GM18517 (cell line): Measurements from ENCODE around the gene HSPBP1.
A peak's percentile ranks its signal among the peaks of the same experiment; 100 is the strongest.

ENCODE experiments used
- ATAC-seq: cut with Tn5 transposase; IDR thresholded peaks from one replicate; pipeline ENCODE4 v1.9.1; 2021; ENCODE audit warnings: mild to moderate bottlenecking, moderate library complexity; ENCODE audit not compliant: unreplicated experiment

The HSPBP1 gene

DNA sequence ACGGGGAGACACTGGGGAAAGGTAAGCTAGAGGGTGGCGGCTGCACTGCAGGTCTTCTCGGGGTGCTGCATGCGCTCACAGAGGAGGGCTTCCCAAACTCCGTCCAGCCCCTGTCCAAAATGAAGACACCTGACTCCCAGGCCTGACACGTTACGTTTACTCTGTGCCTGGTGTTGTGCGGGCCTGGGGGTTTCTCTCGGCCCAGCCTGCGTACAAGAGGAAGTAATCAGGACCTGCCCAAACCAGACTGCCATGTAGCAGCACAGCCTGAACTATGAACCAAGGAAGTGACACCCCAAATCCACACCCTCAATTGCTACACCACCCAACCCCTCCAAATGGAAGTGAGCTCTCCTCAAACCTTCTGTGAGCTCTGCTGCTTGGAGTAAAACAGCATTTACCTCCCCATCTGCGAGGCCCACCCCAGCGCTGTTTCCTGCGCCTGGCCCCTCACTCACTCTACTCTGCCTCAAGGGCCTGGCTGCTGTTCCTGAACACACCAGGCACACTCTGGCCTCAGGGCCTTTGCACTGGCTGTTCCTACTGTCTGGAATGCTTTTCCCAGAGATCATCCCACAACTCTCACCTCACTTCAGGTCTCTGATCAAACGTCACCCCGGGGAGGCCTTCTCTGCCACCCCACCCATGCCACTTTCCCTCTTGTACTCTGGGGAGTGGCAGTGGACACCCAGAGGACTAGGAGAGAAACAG, 3.0 kb downstream of the HSPBP1 start:
- no peak for ATAC-seq

DNA sequence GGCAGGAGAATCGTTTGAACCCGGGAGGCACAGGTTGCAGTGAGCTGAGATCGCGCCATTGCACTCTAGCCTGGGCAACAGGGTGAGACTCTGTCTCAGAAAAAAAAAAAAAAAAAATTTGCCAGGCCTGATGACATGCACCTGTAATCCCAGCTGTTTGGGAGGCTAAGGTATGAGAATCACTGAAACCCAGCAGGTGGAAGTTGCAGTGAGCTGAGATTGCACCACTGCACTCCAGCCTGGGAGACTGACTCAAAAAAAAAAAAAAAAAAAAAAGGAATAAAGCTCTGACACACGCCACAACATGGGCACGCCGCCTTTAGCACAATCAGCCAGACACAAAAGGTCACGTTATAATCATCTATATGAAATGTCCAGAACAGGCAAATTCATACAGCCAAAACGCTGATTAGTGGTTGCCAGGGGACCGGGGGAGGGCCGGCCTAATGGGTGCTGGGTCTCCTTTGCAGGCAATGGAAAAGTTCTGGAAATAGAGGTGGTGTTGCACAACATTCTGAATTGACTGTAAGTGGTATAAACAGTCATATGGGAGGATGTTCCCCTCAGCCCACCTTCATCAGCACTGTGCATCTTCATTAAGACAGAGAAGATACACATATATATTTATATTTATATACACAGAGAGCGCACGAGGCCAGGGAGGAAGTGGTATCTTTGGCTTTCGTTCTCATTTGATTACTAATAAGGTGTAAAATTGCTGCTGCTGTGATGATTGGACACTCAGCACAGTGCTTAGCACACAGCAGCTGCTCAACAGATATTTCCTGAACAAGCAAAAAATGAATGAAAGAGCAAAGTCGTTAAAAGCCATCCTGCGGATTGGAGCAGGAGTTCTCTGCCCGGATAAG, 3.8 kb downstream of the HSPBP1 start:
- peak; percentile 71 for ATAC-seq

DNA sequence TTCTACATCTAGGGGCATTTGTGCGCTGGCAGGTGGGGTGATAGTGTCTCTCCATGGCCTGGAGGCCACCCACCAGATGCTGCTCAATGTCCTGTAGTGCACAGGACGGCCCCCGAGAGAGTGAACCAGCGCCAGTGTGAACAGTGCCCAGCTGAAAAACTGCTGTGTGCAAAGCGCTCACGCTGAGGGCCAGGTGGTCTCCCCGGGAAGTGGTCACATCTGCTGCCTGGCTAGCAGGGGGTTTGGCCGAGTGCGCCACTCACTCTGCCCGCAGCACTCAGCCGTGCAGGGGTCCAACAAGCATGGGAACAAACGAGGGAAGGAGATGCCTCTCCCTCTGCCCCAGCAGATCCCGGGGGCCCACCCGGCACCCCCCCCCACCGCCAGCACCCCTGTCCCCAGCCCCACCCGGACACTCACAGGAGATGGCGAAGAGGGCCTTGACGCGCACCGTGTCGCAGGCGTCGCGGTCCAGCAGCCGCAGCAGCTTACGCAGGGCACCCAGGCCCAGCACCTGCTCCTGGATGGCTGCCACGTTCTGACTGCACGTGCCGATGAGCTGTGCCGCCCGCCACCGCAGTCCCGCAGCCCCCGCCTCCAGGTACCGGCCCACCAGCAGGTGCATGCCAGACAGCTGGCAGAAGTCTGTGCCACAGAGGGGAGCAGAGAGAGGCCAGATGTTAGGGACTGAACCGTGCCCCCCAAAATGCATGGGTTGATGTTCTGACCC, 5.8 kb downstream of the HSPBP1 start:
- no peak for ATAC-seq

DNA sequence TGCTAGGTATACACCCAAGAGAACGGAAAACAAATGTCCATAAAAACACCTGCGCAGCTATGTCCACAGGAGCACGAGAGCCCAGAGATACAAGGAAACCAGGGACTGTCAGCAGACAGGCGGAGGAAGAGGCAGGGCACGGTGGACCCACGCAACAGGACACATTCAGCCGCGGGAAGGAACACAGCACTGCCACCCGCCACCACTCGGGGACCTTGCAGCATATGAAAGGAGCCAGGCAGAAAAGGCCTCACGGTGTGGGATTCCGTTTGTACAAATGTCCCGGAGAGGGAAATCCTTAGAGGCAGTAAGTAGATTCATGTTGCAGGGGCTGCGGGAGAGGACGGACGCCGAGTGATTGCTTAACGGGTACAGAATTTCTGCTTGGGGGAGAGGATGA, 7.8 kb downstream of the HSPBP1 start:
- ATAC-seq, result no peak

DNA sequence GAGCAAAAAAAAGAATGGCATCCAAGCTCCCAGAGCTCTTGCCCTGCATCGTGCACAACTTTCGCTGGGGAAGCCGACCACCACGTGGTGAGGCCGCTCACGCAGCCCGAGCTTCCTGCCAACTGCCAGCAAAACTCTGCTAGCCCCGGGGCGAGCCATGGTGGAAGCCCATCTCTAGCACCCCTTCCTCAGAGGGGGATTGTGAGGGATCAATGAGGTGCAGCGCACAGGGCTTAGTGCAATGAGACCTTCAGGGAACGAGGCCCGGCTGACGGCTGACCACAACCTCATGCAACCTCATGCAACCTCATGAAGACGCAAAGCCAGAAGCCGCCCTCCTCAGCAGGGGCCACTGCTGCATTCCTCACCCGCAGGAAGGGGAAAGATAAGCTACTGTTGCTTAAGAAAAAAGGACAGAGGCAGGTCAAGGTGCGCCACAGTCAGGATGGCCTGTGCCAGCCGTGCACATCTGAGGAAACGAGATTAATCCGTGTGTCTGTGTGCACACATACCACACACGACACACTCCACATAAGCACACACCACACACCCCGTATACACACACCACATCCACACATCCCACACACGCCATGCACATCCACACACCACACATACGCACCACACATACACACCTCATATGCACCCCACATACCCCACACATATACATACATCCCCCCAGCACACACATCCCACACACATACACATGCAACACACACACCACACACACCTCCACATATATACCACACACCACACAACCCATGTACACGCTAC, 9.6 kb downstream of the HSPBP1 start:
- no peak for ATAC-seq

DNA sequence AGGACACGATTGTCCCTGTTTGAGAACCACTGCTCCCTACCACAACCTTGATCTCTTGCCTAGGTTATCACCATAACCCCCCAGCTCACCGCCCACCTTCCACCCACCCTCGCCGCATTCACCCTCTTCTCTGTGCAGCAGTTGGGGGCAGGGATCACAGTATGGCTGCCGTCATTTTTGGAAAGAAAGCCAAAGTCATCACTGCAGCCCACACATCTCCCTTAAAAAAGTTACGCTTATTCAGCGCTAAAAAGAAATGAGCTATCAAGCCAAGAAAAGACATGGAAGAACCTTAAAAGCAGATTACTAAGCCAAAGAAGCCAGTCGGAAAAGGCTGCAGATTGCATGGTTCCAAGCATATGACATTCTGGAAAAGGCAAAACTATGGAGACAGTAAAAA, 10.6 kb downstream of the HSPBP1 start:
- ATAC-seq, result no peak

DNA sequence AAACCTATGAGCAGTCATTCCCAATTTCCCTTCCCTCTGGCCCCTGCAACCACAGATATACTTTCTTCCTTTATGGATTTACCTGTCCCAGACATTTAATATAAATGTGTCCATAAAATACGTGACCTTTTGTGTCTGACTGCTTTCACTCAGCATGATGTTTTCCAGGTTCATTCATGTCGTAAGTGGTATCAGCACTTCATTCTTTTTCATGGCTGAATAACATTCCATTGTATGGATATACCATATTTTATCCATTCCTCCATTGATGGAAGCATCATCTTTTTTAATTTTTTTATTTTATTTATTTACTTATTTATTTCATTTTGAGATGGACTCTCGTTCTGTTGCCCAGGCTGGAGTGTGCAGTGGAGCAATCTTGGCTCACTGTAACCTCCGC, 13.1 kb downstream of the HSPBP1 start:
- ATAC-seq, result no peak

DNA sequence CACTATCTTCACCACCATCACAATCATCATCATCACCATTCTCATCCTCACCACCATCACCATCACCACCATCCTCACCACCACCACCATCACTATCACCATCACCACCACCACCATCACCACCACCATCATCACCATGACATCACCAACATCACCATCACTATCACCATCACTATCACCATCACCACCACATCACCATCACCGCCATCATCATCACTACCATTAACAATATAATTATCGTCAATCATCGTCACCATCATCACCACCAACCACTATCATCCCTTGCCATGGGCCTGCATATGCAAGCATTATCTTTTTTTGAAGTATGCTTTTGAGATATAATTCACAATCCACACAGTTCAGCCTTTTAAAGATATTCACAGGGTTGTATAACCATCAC, 13.5 kb downstream of the HSPBP1 start:
- no peak for ATAC-seq

DNA sequence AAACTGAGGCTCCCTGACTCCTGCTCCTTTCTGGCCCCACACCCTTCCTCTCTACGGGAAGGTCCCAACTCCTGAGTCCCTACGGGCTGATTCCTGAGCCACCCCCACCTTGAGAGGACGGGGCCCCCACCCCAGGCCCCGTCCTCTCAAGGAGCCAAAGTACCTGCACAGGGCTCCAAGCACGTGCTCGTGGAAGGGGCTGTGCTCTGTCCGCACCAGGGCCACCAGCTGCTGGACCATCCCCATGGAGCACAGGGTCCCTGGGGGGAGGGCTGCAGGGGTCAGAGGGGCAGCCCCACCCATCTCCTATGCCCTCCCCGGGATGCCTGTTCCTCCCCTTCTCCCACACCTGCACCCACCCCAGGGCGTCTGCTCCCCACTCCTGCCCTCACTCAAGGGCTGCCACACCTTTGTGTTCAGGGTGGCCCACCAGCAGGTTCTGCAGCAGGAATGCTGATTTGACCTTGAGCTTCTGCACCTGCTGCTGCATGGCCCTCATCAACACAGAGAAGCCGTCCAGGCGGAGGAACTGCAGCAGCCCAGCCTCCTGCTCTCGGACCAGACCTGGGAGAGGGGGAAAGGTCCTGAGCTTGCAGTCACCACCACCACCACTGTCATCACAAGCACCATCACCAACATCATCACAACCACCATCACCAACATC, 14.1 kb downstream of the HSPBP1 start:
- no peak for ATAC-seq

DNA sequence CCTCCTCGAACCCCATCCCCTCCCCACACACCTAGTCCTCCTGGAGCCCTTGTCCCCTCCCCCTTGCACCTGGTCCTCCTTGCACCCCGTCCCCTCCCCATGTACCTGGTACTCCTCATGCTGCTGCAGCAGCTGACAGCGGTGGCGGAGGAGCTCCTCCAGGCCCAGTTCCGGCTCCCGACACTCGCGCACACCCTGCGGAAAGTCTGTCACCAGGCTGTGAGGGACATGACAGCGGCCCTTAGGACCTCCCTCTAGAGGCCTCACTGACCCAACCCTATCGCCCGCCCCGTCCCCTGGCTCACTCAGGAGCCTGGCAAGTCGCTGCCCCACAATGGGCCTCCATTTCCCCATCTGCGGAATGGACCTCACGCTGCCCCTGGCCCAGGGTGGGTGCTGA, 14.7 kb downstream of the HSPBP1 start:
- no peak for ATAC-seq

DNA sequence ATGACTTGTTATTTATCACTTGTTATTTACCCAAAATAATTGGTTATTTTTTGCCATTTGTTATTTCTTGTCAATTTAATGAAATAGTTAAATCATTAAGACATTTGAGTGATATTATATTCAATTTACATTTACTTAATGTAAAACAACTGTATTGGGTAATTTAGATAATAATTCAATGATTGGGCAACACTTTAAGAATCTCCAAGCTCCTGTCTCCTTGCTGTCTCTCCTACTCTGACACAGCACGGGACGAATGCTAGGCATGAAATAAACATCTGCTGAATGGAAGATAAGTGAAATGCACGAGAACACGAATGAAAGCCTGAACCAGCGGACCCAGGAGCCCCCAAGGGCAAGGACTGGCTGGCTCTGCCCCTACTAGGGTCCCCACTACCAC, 15.4 kb downstream of the HSPBP1 start:
- no peak for ATAC-seq

DNA sequence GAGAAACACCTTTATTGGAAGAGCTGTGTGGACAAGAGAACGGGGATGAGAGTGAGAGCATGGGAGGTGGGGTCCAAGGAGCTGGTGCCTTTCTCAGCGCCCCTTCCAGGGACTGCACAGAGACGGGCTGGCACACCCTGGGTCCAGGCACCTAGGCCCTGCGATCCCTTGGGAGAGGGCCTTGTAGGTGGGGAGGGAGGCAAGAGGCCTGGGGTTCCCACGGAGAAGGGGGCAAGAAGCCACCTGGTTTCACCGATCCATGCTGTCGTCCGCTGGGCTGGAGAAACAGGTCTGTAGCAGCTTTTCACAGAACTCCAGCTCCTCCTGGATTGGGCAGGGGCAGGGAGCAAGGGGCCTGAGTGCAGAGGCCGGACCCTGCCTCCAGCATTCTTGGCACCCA, 17.6 kb downstream of the HSPBP1 start:
- ATAC-seq, result no peak

DNA sequence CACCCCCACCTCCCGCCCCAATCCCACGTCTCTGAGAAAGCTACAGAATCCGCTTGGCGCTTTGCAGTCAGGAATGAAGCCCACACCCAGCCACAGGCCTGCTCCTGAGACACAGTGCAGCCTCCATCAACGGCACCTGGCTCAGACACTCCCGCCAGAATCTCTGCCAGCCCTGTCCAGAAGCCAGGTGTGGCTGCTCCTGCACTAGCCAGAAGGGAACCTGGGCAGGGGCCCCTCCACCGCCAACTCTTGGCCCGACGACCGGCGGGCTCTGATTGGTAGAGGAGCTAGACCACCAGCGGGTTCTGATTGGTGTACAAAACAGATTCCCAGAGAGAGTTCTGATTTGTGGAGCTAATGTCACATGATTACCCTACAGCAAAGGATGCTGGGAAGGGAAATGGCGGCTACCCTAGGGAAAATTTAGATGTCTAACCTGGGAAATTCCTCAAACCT, 18.2 kb downstream of the HSPBP1 start:
- no peak for ATAC-seq

DNA sequence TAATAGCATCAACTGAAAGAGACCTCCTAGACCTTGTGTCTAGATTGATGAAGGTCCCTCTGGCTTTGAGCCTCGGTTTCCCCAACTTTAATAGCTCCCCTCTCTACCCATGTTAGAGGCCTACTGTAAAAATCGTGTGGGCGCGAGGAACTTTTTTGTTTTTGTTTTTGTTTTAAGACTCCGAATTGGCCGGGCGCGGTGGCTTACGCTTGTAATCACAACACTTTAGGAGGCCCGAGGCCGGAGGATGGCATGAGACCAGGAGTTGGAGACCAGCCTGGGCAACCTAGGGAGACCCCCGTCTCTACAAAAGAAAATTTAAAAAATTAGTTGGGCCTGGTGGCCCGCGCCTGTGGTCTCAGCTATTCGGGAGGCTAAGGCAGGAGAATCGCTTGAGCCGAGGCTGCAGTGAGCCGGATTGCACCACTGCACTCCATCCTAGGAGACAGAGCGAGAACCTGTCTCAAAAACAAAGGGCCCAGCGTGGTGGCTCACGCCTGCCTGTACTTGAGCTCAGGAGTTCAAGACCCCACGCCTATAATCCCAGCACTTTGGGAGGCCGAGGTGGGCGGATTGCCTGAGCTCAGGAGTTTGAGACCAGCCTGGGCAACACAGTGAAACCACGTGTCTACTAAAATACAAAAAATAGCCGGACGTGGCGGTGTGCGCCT, 20.2 kb downstream of the HSPBP1 start:
- no peak for ATAC-seq

DNA sequence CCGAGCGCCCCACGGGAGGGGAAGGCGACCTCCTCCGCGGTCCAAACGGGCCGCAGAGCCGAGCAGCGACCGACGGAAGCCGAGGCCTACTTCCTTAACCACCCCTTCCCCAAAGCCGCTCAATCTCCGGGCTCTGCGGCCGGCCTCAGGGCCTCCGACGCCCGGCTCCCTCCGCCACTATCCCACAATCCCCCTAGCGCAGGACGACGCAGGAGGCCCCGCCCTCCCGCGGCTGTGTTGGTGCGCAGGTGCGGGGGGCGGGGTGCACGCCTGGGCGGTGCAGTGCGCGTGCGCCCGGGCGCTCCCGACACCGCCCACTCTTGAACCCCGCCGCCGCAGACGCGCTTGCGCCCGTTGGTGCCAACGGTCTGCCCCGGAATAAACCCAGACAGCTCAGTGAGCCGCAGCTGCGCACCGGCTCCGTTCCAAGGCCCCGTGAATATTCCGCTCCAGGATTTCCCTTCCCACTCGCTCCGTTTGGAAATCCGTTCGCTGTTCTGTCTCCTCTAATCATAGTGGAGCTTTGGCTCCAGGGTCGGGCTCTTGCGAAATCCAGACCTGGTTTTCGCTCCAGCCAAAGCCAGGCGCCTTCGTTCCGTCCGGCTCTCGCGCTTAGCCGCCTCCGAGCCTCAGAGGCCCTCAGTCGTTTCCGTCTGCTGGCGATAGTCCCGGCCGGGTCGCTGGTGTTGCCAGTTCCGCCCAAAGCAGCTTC, 20.9 kb downstream of the HSPBP1 start, which contains the start of gene PPP6R1:
Gene PPP6R1 (minus strand): TSS at position 190 of the 712 bp plus-strand sequence. CDS start 11,914 bp downstream, outside the sequence.
- peak; percentile 73 for ATAC-seq

DNA sequence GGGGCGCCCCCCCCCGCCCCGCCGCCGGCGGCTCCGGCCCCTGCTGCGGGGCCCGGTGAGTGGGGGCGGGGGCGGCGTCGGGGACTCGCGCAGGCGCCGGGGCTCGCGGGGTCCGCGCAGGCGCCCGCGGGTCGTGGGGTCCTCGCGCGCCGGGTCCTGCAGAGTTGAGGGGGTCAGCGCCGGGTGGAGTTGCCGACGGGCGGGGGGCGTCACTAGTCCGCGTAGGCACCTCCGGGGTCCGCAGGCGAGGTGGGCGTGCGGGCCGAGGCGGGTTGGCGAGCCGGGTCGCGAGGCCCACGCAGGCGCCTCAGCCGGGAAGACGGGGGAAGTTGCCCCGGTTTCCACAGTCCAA, 21.5 kb downstream of the HSPBP1 start:
- no peak for ATAC-seq

DNA sequence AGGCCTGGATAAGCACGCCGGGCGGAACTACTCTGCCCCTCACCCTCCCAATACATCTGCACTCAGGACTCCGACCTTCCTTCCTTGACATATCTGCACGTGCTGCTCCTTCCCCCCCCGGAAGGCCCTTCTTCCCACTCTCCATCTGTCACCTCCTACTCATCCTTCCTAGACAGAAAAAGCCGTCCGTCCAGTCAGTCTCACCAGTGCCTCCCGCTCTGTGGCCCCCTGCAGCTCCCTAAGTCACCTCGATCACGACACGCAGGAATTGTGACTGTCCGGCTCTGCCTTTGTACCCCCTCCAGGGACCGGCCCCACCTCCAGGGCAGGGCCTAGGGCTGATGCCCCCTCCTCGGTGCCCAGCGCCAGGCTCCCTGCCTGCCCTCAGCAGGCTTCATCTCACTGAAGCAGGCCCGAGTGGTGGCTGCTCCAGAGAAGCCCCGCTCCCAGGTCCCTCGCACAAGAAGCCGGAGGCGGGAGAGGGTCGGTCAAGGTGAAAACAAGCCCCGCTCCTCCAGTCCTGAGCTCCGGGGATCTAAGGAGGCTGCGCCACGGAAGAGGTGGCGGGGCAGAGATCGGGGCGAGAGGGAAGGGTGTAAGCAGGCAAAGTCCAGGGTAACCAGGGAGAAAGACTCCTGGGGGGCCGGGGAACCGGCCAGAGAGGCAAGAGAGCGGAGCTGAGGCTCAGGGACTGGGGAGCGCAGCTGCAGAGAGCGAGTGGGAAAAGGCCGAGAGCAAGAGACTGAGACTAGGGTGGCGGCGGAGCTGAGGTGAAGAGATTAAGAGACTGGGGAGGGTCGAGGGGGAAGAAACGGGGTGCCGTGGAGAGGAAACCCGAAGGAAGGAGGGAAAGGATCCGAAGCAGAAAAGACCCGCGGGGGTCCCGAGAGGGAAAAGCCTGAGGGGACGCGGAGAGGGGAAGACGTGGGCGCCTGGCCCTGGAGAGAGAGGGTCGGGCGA, 22.2 kb downstream of the HSPBP1 start:
- no peak for ATAC-seq
